Esophagus squamous epithelium (tissue), 5 donors: ENCODE results near the gene ATG10. TPM values are rescaled to one million over a fixed set of nuclear protein-coding genes. Genes with fewer than 3 reads are reported as not detected.

Source experiments
- DNase-seq: peaks from one replicate; lab custom pipeline; 2025; lab: John Stamatoyannopoulos, UW
- H3K27ac ChIP-seq, 4 donors: fragments of 200-600 bp; sonication (generic); one replicate each; pipeline ENCODE4 v1.5.1; 2016 to 2019; ENCODE audit warnings: mild to moderate bottlenecking in 1 of 4
- H3K27me3 ChIP-seq, 4 donors: fragments of 200-600 bp; sonication (generic); 1 replicate in 3 of 4; 2 replicates in 1 of 4; pipeline versions ENCODE4 v1.5.1 to v1.6.0; 2017 to 2021; ENCODE audit warnings: antibody characterized with exemption in 1 of 4
- H3K36me3 ChIP-seq, 3 donors: fragments of 200-600 bp; sonication (generic); one replicate each; pipeline ENCODE4 v1.5.1; 2016 to 2019
- H3K4me1 ChIP-seq, 3 donors: fragments of 200-600 bp; sonication (generic); one replicate each; pipeline ENCODE4 v1.5.1; 2017 to 2019
- H3K4me3 ChIP-seq, 4 donors: fragments of 200-600 bp; sonication (generic); 1 replicate in 3 of 4; 2 replicates in 1 of 4; pipeline ENCODE4 v1.5.1; 2016 to 2019; ENCODE audit warnings: mild to moderate bottlenecking in 2 of 4, moderate library complexity in 1 of 4
- H3K9me3 ChIP-seq, 3 donors: fragments of 200-600 bp; sonication (generic); one replicate each; pipeline ENCODE4 v1.5.1; 2016 to 2019
- CTCF ChIP-seq, 6 experiments: fragments of 450-650 bp in 4 of 6; fragments of 200-600 bp in 2 of 6; sonication (generic) in 2 of 6; IDR thresholded peaks; one replicate each; pipeline ENCODE4 v1.5.1; 2016 to 2019; ENCODE audit warnings: antibody characterized with exemption in 6 of 6, mild to moderate bottlenecking in 4 of 6, moderate library complexity in 4 of 6
- POLR2A ChIP-seq, 4 donors: fragments of 450-650 bp; IDR thresholded peaks; one replicate each; pipeline ENCODE4 v1.6.1; 2017; ENCODE audit warnings: antibody characterized with exemption in 4 of 4, mild to moderate bottlenecking in 4 of 4, moderate library complexity in 3 of 4
- WGBS, 2 donors: methylation state at CpG; one replicate each; pipeline ENCODE4 v1.1.5; 2018; 5-methylcytosine and 5-hydroxymethylcytosine counted together
- intact Hi-C: fragments of 100-400 bp; cut with DNase I; formaldehyde crosslinking; loops from one replicate; pipeline ENCODE4 v1.15.0; 2022
- total RNA-seq, 4 donors: library from RNA; depleted of rRNA; stranded (reverse); fragments of >200 nt; gene quantifications; one replicate each; pipeline ENCODE4 v1.1.0, GENCODE V29; 2016
- donor health status: DM: yes; HTN: yes; CAD: no.

ATG10 gene
- total RNA-seq, 4 donors from 2014 or later: 3.1 to 7.8 (median 6.1) TPM

GRCh38 chr5:82018462-82018861, 46.6 kb downstream of the ATG10 start:
- Histone ChIP-seq H3K9me3 (peaks cover 0 to 8% (median 0%) of the 10 kb centered on the region in 3 donors), H3K4me1 (peaks cover 0 to 4% (median 0%) of the 10 kb centered on the region in 3 donors), H3K36me3 (no peaks in the 10 kb centered on the region), H3K27me3 (no peaks in the 10 kb centered on the region), H3K4me3 (no peak overlapping the region), H3K27ac (no peak overlapping the region)
- TF ChIP-seq POLR2A (IDR thresholded peaks at IDR 0.05) (no peak), CTCF (IDR thresholded peaks at IDR 0.05) (no peak)
- no peak for DNase-seq
- intact Hi-C loops: no loop called here
- WGBS, 2 donors: 73 to 81% methylated on average over 1 of the region's 1 CpG

GRCh38 chr5:82019342-82020138, 47.7 kb downstream of the ATG10 start:
- Histone ChIP-seq H3K9me3 (peaks cover 0 to 8% (median 0%) of the 10 kb centered on the region in 3 donors), H3K36me3 (no peaks in the 10 kb centered on the region), H3K4me1 (peaks cover 0 to 13% (median 0%) of the 10 kb centered on the region in 3 donors), H3K27ac (no peak overlapping the region), H3K4me3 (no peak overlapping the region), H3K27me3 (no peaks in the 10 kb centered on the region)
- no peak for DNase-seq
- TF ChIP-seq POLR2A (IDR thresholded peaks at IDR 0.05): no peak
- no peak for TF ChIP-seq CTCF (IDR thresholded peaks at IDR 0.05)
- intact Hi-C loops: no loop called here
- WGBS, 2 donors: 77 to 91% methylated on average over 5 of the region's 5 CpGs

- DNase-seq: no peak
- WGBS, 2 donors: 78 to 88% methylated on average over 1 of the region's 1 CpG
- intact Hi-C loops: no loop called here
- Histone ChIP-seq H3K4me3 (no peak overlapping the region), H3K9me3 (no peaks in the 10 kb centered on the region), H3K36me3 (no peaks in the 10 kb centered on the region), H3K27me3 (no peaks in the 10 kb centered on the region), H3K27ac (no peak overlapping the region), H3K4me1 (peaks cover 0 to 37% (median 0%) of the 10 kb centered on the region in 3 donors)
- no peak for TF ChIP-seq POLR2A (IDR thresholded peaks at IDR 0.05)
- no peak for TF ChIP-seq CTCF (IDR thresholded peaks at IDR 0.05)
Observed at GRCh38 chr5:82022499-82022898, 50.7 kb downstream of the ATG10 start.

- H3K36me3 ChIP-seq: no peaks in the 10 kb centered on the region
- intact Hi-C loops: no loop called here
- no peaks in the 10 kb centered on the region for H3K27me3 ChIP-seq
- no peak for DNase-seq
- H3K4me3 ChIP-seq: no peak overlapping the region
- peak overlapping the region in 1 of 4 donors; percentile 17 for H3K27ac ChIP-seq
- H3K4me1 ChIP-seq: peaks cover 0 to 42% (median 0%) of the 10 kb centered on the region in 3 donors
- WGBS, 2 donors: 77 to 79% methylated on average over 3 of the region's 3 CpGs
- no peaks in the 10 kb centered on the region for H3K9me3 ChIP-seq
- TF ChIP-seq CTCF (IDR thresholded peaks at IDR 0.05) (no peak), POLR2A (IDR thresholded peaks at IDR 0.05) (no peak)
Observed at GRCh38 chr5:82023644-82024043, 51.8 kb downstream of the ATG10 start.
